SK-N-SH (cell line): ENCODE data around the gene KNCN. TPM values are rescaled to one million over a fixed set of nuclear protein-coding genes. Genes with fewer than 3 reads are reported as not detected.

Experiments used
- CTCF ChIA-PET: fragments of 300-600, 350-600 bp; formaldehyde crosslinking; extraction: SDS; loops from one replicate; lab custom pipeline; 2021; lab: Yijun Ruan, JAX
- POLR2A ChIA-PET: fragments of 350-600 bp; sonication (Branson Sonifier 250); formaldehyde crosslinking; extraction: SDS; loops from one replicate; lab custom pipeline; 2020; ENCODE audit warnings: antibody characterized with exemption, inconsistent platforms; lab: Yijun Ruan, JAX
- DNase-seq: peaks from one replicate; pipeline ENCODE4 v3.0.0; 2012
- H2AFZ ChIP-seq: fragments of 200-600 bp; sonication (generic); 2 replicates; pipeline ENCODE4 v1.8.1; 2016; ENCODE audit warnings: antibody characterized with exemption, mild to moderate bottlenecking, low read depth
- H3F3A ChIP-seq: fragments of 200-600 bp; sonication (generic); replicated peaks from 2 replicates; pipeline ENCODE3; 2016; ENCODE audit warnings: antibody characterized with exemption, mild to moderate bottlenecking; ENCODE audit not compliant: insufficient read depth
- H3K27ac ChIP-seq, 2 experiments: fragments of 200-500 bp in 1 of 2; fragments of 200-600 bp in 1 of 2; sonication (Bioruptor generic) in 1 of 2; sonication (generic), shearing (Covaris generic) in 1 of 2; 2 replicates each; pipeline versions ENCODE4 v1.5.1 to v1.6.1; 2014 to 2016; ENCODE audit warnings: low read depth in 2 of 2, inconsistent platforms in 1 of 2, low read length in 1 of 2, mild to moderate bottlenecking in 1 of 2, mixed read lengths in 1 of 2
- H3K27me3 ChIP-seq: fragments of 200-600 bp; sonication (generic), shearing (Covaris generic); 2 replicates; pipeline ENCODE4 v1.6.1; 2016; ENCODE audit warnings: mixed run types; ENCODE audit not compliant: insufficient read depth
- H3K36me3 ChIP-seq, 2 experiments: fragments of 200-500 bp in 1 of 2; fragments of 200-600 bp in 1 of 2; sonication (Bioruptor generic) in 1 of 2; sonication (generic) in 1 of 2; replicated peaks in 1 of 2; 2 replicates each; pipeline versions ENCODE3 to v1.5.1; 2014 to 2016; ENCODE audit warnings: low read length in 1 of 2, mild to moderate bottlenecking in 1 of 2; ENCODE audit not compliant: insufficient read depth in 2 of 2, control insufficient read depth in 1 of 2
- H3K4me1 ChIP-seq, 2 experiments: fragments of 200-500 bp in 1 of 2; fragments of 200-600 bp in 1 of 2; sonication (Bioruptor generic) in 1 of 2; sonication (generic), shearing (Covaris generic) in 1 of 2; 2 replicates each; pipeline versions ENCODE4 v1.5.1 to v1.6.1; 2014 to 2016; ENCODE audit warnings: low read depth in 1 of 2, low read length in 1 of 2, mixed run types in 1 of 2; ENCODE audit not compliant: insufficient read depth in 2 of 2, control insufficient read depth in 1 of 2
- H3K4me2 ChIP-seq: fragments of 200-600 bp; sonication (generic), shearing (Covaris generic); 2 replicates; pipeline ENCODE4 v1.6.1; 2017; ENCODE audit warnings: mixed run types
- H3K4me3 ChIP-seq, 2 experiments: fragments of 200-500 bp in 1 of 2; fragments of 200-600 bp in 1 of 2; sonication (Bioruptor generic) in 1 of 2; sonication (generic), shearing (Covaris generic) in 1 of 2; 2 replicates each; pipeline versions ENCODE4 v1.5.1 to v1.8.1; 2014 to 2016; ENCODE audit warnings: low read depth in 2 of 2, inconsistent platforms in 1 of 2, low read length in 1 of 2, mild to moderate bottlenecking in 1 of 2, mixed read lengths in 1 of 2, moderate library complexity in 1 of 2
- H3K79me2 ChIP-seq: fragments of 200-600 bp; sonication (generic); 2 replicates; pipeline ENCODE4 v1.8.1; 2017; ENCODE audit warnings: mild to moderate bottlenecking; ENCODE audit not compliant: insufficient read depth
- H3K9ac ChIP-seq: fragments of 200-600 bp; sonication (generic); 2 replicates; pipeline ENCODE4 v1.6.1; 2017; ENCODE audit warnings: mixed run types
- H3K9me2 ChIP-seq: fragments of 200-600 bp; sonication (generic); 2 replicates; pipeline ENCODE4 v1.6.1; 2017; ENCODE audit warnings: mixed run types
- H3K9me3 ChIP-seq: fragments of 200-600 bp; sonication (generic); 2 replicates; pipeline ENCODE4 v1.6.1; 2017; ENCODE audit warnings: mixed run types, mild to moderate bottlenecking, moderate library complexity
- H4K20me1 ChIP-seq: fragments of 200-600 bp; sonication (generic); 2 replicates; pipeline ENCODE4 v1.6.1; 2017; ENCODE audit warnings: mild to moderate bottlenecking, mixed run types; ENCODE audit not compliant: insufficient read depth
- CHD2 ChIP-seq: fragments of 150-350 bp; IDR thresholded peaks from 2 replicates; pipeline ENCODE4 v1.6.1; 2018; ENCODE audit warnings: low read length; ENCODE audit not compliant: partially characterized antibody
- EP300 ChIP-seq, 2 experiments: IDR thresholded peaks; 2 replicates each; pipeline versions ENCODE4 v1.4.0 to v1.6.1; 2012; ENCODE audit warnings: borderline replicate concordance in 1 of 2, low read depth in 1 of 2, low read length in 1 of 2
- EZH2phosphoT487 ChIP-seq: fragments of 200-600 bp; sonication (generic); IDR thresholded peaks from 2 replicates; pipeline ENCODE4 v1.6.1; 2017; ENCODE audit warnings: low read depth, mixed run types, mild to moderate bottlenecking, antibody characterized with exemption, moderate library complexity, borderline replicate concordance
- FOSL2 ChIP-seq: IDR thresholded peaks from 2 replicates; pipeline ENCODE4 v1.4.0; 2012; ENCODE audit warnings: low read depth, mild to moderate bottlenecking, moderate library complexity, borderline replicate concordance
- FOXJ3 ChIP-seq: sonication (generic); formaldehyde crosslinking; IDR thresholded peaks from 2 replicates; pipeline ENCODE4 v1.5.1; 2020; ENCODE audit warnings: mild to moderate bottlenecking, missing genetic modification reagents
- FOXM1 ChIP-seq: IDR thresholded peaks from 2 replicates; pipeline ENCODE4 v1.4.0; 2012; ENCODE audit warnings: low read depth, mild to moderate bottlenecking
- GABPA ChIP-seq: IDR thresholded peaks from 2 replicates; pipeline ENCODE4 v1.4.0; 2012; ENCODE audit warnings: low read depth, mild to moderate bottlenecking
- JUND ChIP-seq: IDR thresholded peaks from 2 replicates; pipeline ENCODE4 v1.4.0; 2012
- MXI1 ChIP-seq: IDR thresholded peaks from 2 replicates; pipeline ENCODE4 v1.6.1; 2012; ENCODE audit warnings: mild to moderate bottlenecking, low read depth, low read length, improper control_type of control experiment
- NRF1 ChIP-seq: IDR thresholded peaks from 2 replicates; pipeline ENCODE4 v1.6.1; 2012; ENCODE audit warnings: low read depth, mild to moderate bottlenecking, low read length
- PBX3 ChIP-seq: IDR thresholded peaks from 2 replicates; pipeline ENCODE4; 2012
- RCOR1 ChIP-seq: fragments of 150-350 bp; IDR thresholded peaks from 2 replicates; pipeline ENCODE4 v1.6.1; 2017; ENCODE audit warnings: antibody characterized with exemption, low read length
- RFX5 ChIP-seq: IDR thresholded peaks from 2 replicates; pipeline ENCODE4 v1.6.1; 2012; ENCODE audit warnings: mild to moderate bottlenecking, improper control_type of control experiment, low read length
- TEAD4 ChIP-seq: IDR thresholded peaks from 2 replicates; pipeline ENCODE4 v1.4.0; 2012; ENCODE audit warnings: mild to moderate bottlenecking, borderline replicate concordance; ENCODE audit not compliant: insufficient read depth
- USF1 ChIP-seq: IDR thresholded peaks from 2 replicates; pipeline ENCODE4 v1.4.0; 2012; ENCODE audit warnings: low read depth, borderline replicate concordance
- YY1 ChIP-seq: IDR thresholded peaks from 2 replicates; pipeline ENCODE4 v1.4.0; 2012; ENCODE audit warnings: low read depth, mild to moderate bottlenecking
- WGBS: methylation state at CpG from one replicate; pipeline ENCODE4 v1.1.6; 2017; ENCODE audit warnings: low lambda C conversion rate; 5-methylcytosine and 5-hydroxymethylcytosine counted together
- polyA plus RNA-seq, 3 experiments: library from polyadenylated mRNA; depleted of rRNA; stranded (reverse); fragments of >200 nt; gene quantifications; 2 replicates each; pipeline ENCODE4 v1.2.3, GENCODE V29; 2012
- TF ChIP-seq, protein P1 (sequence below): fragments of 200-600 bp; sonication (generic); IDR thresholded peaks from 2 replicates; pipeline ENCODE4 v1.6.1; 2017; ENCODE audit warnings: antibody characterized with exemption, mild to moderate bottlenecking, moderate library complexity
- TF ChIP-seq, protein P2 (sequence below): fragments of 150-350 bp; IDR thresholded peaks from 2 replicates; pipeline ENCODE4 v1.6.1; 2016; ENCODE audit warnings: mild to moderate bottlenecking, low read depth, low read length
- TF ChIP-seq, protein P3 (sequence below): IDR thresholded peaks from 2 replicates; pipeline ENCODE4 v1.4.0; 2012; ENCODE audit warnings: low read depth

Gene KNCN
- polyA plus RNA-seq, 1 of the 3 experiments (the other 2 are of a cell fraction): not detected

GRCh38 chr1:46526691-46527291 lies 24.7 kb downstream of the KNCN start:
- no peaks in the 10 kb centered on the region for H4K20me1 ChIP-seq
- H3K9me3 ChIP-seq: no peaks in the 10 kb centered on the region
- H3K4me1 ChIP-seq: peaks cover 0 to 13% of the 10 kb centered on the region in 2 experiments; a peak in 1 of 4 replicates
- H3K27ac ChIP-seq: no peak overlapping the region
- no peaks in the 10 kb centered on the region for H3K36me3 ChIP-seq
- WGBS: 57% methylated on average over 8 of the region's 14 CpGs
- no peak overlapping the region for H3K9ac ChIP-seq
- H3F3A ChIP-seq: peaks cover 12% of the 10 kb centered on the region
- no peak overlapping the region for H3K4me3 ChIP-seq
- TF ChIP-seq CHD2: no peak
- TF ChIP-seq RCOR1: no peak
- no peak for TF ChIP-seq EP300 (IDR thresholded peaks at IDR 0.05; ENCODE audit: borderline replicate concordance in 1 of 2, low read depth in 1 of 2, low read length in 1 of 2)
- TF ChIP-seq TEAD4: no peak
- TF ChIP-seq, protein P1, sequence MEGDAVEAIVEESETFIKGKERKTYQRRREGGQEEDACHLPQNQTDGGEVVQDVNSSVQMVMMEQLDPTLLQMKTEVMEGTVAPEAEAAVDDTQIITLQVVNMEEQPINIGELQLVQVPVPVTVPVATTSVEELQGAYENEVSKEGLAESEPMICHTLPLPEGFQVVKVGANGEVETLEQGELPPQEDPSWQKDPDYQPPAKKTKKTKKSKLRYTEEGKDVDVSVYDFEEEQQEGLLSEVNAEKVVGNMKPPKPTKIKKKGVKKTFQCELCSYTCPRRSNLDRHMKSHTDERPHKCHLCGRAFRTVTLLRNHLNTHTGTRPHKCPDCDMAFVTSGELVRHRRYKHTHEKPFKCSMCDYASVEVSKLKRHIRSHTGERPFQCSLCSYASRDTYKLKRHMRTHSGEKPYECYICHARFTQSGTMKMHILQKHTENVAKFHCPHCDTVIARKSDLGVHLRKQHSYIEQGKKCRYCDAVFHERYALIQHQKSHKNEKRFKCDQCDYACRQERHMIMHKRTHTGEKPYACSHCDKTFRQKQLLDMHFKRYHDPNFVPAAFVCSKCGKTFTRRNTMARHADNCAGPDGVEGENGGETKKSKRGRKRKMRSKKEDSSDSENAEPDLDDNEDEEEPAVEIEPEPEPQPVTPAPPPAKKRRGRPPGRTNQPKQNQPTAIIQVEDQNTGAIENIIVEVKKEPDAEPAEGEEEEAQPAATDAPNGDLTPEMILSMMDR: no peak
- no peak for TF ChIP-seq FOSL2
- TF ChIP-seq, protein P2, sequence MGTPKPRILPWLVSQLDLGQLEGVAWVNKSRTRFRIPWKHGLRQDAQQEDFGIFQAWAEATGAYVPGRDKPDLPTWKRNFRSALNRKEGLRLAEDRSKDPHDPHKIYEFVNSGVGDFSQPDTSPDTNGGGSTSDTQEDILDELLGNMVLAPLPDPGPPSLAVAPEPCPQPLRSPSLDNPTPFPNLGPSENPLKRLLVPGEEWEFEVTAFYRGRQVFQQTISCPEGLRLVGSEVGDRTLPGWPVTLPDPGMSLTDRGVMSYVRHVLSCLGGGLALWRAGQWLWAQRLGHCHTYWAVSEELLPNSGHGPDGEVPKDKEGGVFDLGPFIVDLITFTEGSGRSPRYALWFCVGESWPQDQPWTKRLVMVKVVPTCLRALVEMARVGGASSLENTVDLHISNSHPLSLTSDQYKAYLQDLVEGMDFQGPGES: no peak
- no peak for TF ChIP-seq FOXJ3 (CRISPR knock-in tag)
- no peak for TF ChIP-seq MXI1
- TF ChIP-seq USF1: no peak
- TF ChIP-seq FOXM1: no peak
- no peak for TF ChIP-seq NRF1
- TF ChIP-seq YY1: no peak
- TF ChIP-seq, protein P3, sequence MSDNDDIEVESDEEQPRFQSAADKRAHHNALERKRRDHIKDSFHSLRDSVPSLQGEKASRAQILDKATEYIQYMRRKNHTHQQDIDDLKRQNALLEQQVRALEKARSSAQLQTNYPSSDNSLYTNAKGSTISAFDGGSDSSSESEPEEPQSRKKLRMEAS: no peak
- TF ChIP-seq EZH2phosphoT487: no peak
- no peak for TF ChIP-seq PBX3
- TF ChIP-seq RFX5: no peak
- no peak for TF ChIP-seq JUND
- no peak for TF ChIP-seq GABPA
- TF ChIP-seq, all 33 proteins: peak for 0
- no peak for DNase-seq
- Histone ChIP-seq H3K27me3 (no peaks in the 10 kb centered on the region; the same call in 1 of the 2 replicates), H2AFZ (no peak overlapping the region), H3K79me2 (no peaks in the 10 kb centered on the region), H3K9me2 (no peaks in the 10 kb centered on the region), H3K4me2 (no peak overlapping the region)
- ChIA-PET CTCF (interaction anchor here (0.6 to 17.9 kb wide), 29 partner anchors 9 to 198 kb away, joined by 3 to 496 read pairs (median 6); partner anchors contain the start of gene EFCAB14), POLR2A (no interaction called here)
